ENCODE data around the gene ZNF445. TPM values are rescaled to one million over a fixed set of nuclear protein-coding genes. Genes with fewer than 3 reads are reported as not detected.

Gene ZNF445
- total RNA-seq, result 8.6 and 9.8 TPM in 2 replicates

GRCh38 chr3:44477312-44478030 is at the start of gene ZNF445:
ZNF445 (minus strand) TSS chr3:44477670; CDS start chr3:44455549, 22,121 bp downstream.

Other genes starting within 250 kb of the ZNF445 start
- not detected in 2 replicates for gene TOPAZ1, start 235.8 kb downstream of the ZNF445 start, total RNA-seq
- gene TCAIM, start 138.9 kb downstream of the ZNF445 start, total RNA-seq, result 25.2 and 27.4 TPM in 2 replicates
- gene ZKSCAN7, start 77.5 kb upstream of the ZNF445 start, total RNA-seq, result 1.4 and 1.6 TPM in 2 replicates
- 0.65 and 1.4 TPM in 2 replicates for gene ZNF660, start 107.3 kb upstream of the ZNF445 start, total RNA-seq
- gene ZNF197, start 147.4 kb upstream of the ZNF445 start, total RNA-seq, result 9.8 and 11.4 TPM in 2 replicates
- 22.9 and 27.0 TPM in 2 replicates for gene ZNF35, start 171.1 kb upstream of the ZNF445 start, total RNA-seq
- gene ZNF502, start 235.0 kb upstream of the ZNF445 start, total RNA-seq, result 4.9 and 5.9 TPM in 2 replicates

Measured in vein endothelial cell (primary cell).